ENCODE data around the gene TEX54.
A peak's percentile ranks its signal among the peaks of the same experiment; 100 is the strongest.
"Not testable (repeated sequence)": the region's sequence is repeated elsewhere in the genome, so short reads cannot be mapped to it uniquely, and the experiment has no call there.

TEX54 gene

GRCh38 chr11:62855571-62856332 is 23.1 kb upstream of the TEX54 start:
- peak; percentile 96 for DNase-seq (ENCODE audit: low read depth)

DNA sequence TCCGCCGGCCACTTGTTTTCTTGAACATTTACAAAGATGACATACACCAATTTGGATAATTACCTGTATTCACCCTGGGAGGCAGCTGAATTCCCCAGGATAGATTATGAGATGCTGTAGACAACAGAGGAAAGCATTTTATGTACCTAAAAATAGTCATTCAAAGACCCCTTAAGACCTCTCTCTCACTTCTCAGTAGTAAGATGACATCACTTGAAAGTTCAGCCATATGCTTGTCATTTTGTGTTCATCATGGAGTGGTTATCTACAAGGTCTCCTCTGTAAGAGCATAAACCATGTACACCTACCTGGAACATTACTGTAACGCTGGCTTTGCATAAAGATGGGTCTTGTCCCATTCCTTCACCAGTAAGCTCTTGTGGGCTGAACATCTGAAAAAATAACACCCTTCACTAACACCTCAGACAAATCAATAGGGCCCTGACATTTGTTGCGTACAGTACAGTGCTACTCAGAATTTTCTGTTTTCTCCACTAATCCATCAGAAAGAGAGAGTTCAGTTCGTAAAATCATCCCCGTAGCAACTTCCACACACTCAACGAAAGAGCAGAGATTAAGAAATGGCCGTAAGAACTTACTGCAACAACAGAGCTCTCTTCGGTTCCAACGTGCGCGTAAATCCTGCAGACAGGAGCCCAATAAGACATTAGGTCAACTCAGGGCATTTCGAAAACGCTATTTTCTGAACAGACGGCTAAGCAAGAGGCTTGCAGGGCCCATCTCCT is 22.4 kb upstream of the TEX54 start:
- no peak for DNase-seq (ENCODE audit: low read depth)

DNA sequence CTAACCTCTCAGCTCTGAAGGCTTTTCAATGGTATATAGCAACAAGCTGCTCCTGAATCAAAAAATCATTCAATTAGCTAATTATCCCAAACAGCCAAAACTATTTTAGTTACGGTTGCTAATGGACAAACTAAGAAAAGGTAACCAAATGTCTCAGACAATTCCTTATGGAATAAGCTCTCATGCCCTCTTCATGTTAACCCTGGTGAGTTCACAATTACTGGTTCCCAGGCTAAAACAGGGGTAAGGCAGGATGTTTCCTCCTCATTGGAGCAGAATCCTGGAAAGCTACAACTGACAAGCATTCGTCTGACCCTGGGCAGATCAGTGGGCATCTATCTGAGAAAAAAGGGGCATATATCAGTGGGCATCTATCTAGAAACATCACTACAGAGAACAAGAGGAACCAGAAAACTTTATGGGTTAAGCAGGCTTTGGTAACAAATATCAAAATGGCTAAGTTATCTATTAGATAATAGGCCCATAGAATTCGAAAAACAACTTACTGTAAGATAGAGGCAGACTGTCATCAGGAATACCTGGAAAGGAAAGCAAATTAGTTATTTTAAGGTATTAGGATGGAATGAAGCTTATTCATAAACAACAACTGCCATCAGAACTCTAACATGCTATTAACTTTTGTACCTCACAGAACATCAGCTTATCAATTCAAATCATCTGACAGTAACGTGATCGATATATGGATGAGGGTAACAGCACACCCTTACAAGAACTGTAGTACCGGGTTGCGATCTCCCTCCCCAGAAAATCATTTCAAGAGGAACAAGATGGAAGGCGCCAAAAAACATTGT is 21.6 kb upstream of the TEX54 start:
- no peak for DNase-seq (ENCODE audit: low read depth)

DNA sequence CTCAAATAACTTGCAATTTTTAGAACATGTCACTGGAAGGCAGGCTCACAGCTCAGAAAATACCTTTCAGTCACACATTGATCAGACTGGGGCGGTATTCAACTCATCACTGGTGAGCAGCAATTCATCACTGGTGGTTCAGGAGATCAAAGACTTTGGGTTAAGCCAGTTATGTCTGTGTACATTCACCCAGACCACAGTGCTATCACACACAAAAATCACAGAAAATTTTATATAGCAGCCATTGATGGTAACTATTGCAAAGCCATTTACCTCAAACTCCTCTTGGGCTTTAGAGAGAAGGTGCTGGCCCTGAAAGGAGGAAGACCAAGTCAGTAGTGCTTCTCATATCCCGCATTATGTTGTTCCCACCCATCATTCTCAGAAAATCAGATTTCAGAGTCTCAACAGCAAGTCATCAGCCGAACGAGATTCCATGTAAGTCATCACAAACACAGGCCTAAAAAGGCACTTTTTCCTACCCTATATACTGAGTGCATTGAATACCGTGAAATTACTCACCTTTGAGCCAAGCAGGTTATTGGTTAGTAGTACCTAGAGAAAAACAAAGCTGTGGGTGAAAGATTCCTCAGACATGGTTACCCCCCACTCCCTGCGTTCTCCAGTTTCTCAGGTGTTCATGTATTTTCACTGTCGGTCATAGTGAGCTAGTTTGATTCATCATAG is 20.8 kb upstream of the TEX54 start:
- no peak for DNase-seq (ENCODE audit: low read depth)

GRCh38 chr11:62852523-62853188 is 20.0 kb upstream of the TEX54 start:
- no peak for DNase-seq (ENCODE audit: low read depth)

- no peak for DNase-seq (ENCODE audit: low read depth)
Observed at GRCh38 chr11:62851807-62852522, 19.3 kb upstream of the TEX54 start.

- DNase-seq (ENCODE audit: low read depth) = peak; percentile 15
Observed at GRCh38 chr11:62850911-62851806, 18.5 kb upstream of the TEX54 start.

- DNase-seq (ENCODE audit: low read depth) = no peak
Observed at GRCh38 chr11:62847767-62848314, 15.2 kb upstream of the TEX54 start.

DNA sequence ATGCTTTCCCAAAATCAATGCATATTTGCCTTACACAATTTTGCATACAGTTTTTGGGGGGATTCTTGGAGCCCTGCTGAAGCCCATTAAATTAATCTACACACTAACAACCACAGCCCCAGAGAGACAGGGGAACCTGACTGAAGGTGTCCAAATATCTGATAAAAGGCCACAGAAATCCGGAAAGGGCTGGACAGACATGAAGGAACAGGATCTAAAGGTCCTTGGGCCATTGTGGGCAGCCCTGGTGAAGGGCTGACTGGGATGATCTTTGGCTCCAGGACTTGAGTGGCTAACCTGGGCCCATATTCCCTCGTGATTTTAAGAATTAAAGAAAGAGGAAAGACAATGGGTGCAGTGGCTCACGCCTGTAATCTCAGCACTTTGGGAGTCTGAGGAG is 13.5 kb upstream of the TEX54 start:
- no peak for DNase-seq (ENCODE audit: low read depth)

DNA sequence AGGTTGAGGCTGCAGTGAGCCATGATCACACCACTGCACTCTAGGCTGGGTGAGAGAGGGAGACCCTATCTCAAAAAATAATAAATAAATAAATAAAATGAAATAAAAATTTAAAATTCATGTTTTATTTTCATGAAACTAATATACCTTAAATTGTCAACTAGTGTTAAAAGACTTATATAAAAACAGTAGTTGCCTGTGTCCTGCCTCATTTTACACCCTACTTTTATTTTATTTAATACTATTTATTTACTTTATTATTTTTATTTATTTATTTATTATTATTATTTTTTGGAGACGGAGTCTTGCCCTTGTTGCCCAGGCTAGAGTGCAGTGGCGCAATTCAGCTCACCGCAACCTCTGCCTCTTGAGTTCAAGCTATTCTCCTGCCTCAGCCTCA is 11.5 kb upstream of the TEX54 start:
- DNase-seq (ENCODE audit: low read depth) = no peak

DNA sequence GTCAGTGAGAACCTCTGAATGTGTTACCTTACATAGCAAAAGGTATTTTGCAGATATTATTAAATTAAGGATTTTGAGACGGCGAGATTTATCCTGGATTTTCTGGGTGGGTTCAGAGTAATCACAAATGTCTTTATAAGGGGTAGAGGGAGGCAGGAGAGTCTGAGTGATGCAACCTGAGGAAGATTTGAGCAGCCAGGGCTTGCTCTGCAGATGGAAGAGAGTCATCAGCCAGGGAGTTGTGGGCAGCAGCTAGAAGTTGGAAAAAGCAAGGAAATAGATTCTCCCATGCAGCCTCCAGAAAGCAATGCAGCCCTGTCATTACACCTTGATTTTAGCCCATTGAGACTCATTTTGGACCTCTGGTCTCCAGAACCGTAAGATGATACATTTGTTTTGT is 10.8 kb upstream of the TEX54 start:
- DNase-seq (ENCODE audit: low read depth) = no peak

- not testable (repeated sequence) for DNase-seq (ENCODE audit: low read depth)
Observed at GRCh38 chr11:62842891-62843290, 10.2 kb upstream of the TEX54 start.

- DNase-seq (ENCODE audit: low read depth) = no peak
Observed at GRCh38 chr11:62842171-62842741, 9.6 kb upstream of the TEX54 start.

DNA sequence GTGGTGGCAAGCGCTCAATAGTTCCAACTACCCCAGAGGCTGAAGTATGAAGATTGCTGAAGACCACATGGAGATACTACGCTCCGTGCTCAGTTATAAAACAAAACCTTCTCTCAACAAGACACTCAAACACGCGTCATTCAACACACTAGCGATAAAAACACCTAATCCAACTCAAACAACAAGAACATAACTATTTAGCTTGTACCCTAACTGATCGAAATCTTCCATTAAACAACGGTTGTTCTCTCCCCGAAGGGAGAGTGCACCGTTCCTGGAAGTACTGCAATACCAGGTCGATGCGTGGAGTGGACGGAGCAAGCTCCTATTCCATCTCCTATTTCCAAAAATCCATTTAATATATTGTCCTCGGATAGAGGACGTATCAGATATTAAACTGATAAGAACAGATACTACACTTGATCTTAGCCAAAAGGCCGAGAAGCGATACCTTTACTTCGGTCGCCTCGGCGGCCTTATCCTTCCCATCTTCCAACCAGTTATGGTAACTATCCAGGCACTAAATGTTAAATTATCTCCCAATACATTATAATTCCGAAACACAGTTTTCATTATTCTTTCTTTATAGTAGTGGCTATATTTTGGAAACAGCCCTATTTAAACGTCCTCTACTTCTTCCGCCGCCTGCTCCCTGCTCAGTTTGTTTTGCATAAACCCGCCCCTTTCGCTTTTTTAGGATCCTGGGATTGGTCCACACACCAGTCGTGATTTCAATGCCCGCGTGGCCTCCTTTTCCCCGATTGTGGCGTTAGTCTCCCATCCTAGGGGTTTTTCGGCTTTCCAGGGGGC is 8.9 kb upstream of the TEX54 start:
- peak; percentile 49 for DNase-seq (ENCODE audit: low read depth)

GRCh38 chr11:62840721-62841360 is 8.2 kb upstream of the TEX54 start:
- DNase-seq (ENCODE audit: low read depth) = peak; percentile 74

DNA sequence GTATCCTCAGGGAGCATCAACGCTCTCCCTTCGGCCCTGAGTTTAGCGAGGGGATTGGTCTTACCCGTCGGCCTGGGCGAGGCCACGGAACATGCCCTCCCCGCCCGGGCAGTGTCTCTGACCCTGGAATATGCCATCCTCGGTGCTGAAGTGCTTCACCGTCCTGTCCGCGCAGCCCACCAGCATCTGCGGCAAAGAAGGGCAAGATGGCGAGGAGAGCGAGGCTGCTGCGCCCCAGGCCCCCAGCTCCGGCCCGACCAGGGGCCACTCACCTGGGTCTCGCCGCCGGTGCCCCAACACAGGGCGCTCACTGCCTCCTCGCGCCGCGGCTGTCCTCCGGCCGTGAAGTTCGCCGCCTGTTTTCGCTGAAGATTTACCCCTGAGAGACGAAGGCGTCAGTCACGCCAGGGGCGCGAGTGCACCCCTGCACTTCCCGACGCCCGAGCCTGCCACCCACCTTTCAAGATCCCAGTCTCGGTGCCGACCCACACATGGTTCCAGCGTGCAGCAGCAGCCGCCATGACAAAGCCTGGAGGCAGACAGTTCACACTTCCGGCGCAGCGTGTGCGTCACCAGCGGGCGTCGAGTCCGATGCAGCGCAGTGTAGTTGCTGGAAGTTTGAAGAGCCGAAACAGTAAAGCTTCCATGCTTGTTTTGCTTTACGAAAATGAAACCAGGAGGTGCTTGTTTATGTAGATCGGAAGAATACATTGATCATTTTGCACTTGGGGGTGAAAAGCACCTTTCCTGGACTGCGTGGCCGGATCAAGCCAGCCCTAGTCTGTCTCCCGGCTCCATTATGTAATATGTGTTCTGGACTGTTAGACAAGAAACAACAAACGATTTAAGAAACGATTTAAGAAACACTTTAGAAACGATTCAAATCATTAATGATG is 6.7 kb upstream of the TEX54 start, which contains the start of gene WDR74:
Gene WDR74 (minus strand): TSS at position 541 of the 896 bp plus-strand sequence. CDS start 20 bp downstream, at position 521.
- peak; percentile 80 for DNase-seq (ENCODE audit: low read depth)

DNA sequence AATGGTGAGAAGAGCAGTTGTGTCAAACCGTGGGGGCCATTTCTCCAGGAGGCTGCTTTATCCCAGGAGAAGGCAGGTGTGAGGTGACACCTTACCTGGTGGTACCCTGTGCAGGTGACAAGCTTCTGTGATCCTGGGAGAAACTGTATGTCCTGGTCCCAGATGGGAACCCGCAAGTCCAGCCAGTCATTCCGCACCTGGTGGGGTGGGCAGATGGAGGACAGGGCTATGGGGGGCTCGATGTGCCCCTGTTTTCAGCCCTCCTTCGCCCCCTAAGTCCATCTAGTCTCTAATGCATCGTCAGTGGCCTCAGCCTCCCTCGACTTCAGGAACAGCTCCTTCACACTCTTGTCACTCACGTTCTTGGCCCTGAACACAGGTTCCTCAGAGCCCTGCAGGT is 2.7 kb upstream of the TEX54 start:
- DNase-seq (ENCODE audit: low read depth) = no peak

All from stimulated activated CD8-positive, alpha-beta memory T cell treated with anti-CD3 and anti-CD28 coated beads, Interleukin-7, amount 100 ng/mL, for 24 hours (primary cell).